ENCODE results near the gene AKT2. TPM values are rescaled to one million over a fixed set of nuclear protein-coding genes. Genes with fewer than 3 reads are reported as not detected.
A peak's percentile ranks its signal among the peaks of the same experiment; 100 is the strongest.

Gene AKT2
- total RNA-seq, 1 experiment from 2014 or later, result 150 TPM

DNA sequence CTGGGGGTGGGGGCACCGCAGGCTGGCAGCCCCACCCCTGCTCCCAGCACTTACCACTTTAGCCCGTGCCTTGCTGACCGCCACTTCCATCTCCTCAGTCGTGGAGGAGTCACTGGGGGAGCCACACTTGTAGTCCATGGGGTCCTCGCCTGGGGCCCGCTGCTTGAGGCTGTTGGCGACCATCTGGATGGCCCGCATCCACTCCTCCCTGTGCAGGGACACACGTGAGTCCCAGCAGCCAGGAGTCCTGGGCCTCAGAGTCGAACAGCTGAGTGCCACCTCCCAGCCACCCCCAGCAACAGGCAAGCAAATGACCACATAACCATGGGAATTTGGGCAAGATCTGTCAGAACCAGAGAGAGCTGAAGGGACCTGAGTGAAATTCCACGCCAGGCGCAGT, 42.7 kb downstream of the AKT2 start:
- Histone ChIP-seq H3K79me1 (ENCODE audit: insufficient read depth, low read depth, low read length, poor library complexity, severe bottlenecking) (no peaks in the 10 kb centered on the region), H3K14ac (ENCODE audit: insufficient read depth, low read length) (no peak overlapping the region), H2BK12ac (ENCODE audit: insufficient read length, low read depth, low read length) (no peak overlapping the region), H2BK15ac (ENCODE audit: low read depth, low read length) (no peak overlapping the region), H3K79me2 (ENCODE audit: insufficient read depth, low read length) (no peaks in the 10 kb centered on the region; the same call in 1 of the 2 replicates), H4K5ac (ENCODE audit: insufficient read length, low read depth, low read length) (no peak overlapping the region), H3K9ac (ENCODE audit: extremely low read depth, insufficient read length, low read length) (no peak overlapping the region), H2AFZ (ENCODE audit: low read length) (no peak overlapping the region), H4K91ac (ENCODE audit: insufficient read length, low read depth, low read length) (no peak overlapping the region), H3K27ac (ENCODE audit: insufficient read length, low read depth, low read length) (no peak overlapping the region), H3K4ac (ENCODE audit: low read depth, low read length) (no peak overlapping the region), H2AK5ac (ENCODE audit: insufficient read length, low read length) (no peak overlapping the region), H3K56ac (ENCODE audit: insufficient read length, low read depth, low read length) (no peak overlapping the region), H3T11ph (ENCODE audit: low read length) (no peak overlapping the region), H3K4me2 (ENCODE audit: insufficient read depth, insufficient read length, low read length) (no peak overlapping the region), H3K23me2 (ENCODE audit: insufficient read length, low read depth, low read length, poor library complexity, severe bottlenecking) (no peaks in the 10 kb centered on the region), H4K8ac (replicated peaks; ENCODE audit: insufficient read length, low read depth, low read length) (no peak overlapping the region), H3K18ac (ENCODE audit: insufficient read length, low read depth, low read length) (no peak overlapping the region), H3K27me3 (ENCODE audit: insufficient read depth, low read length) (no peaks in the 10 kb centered on the region), H3K9me3 (ENCODE audit: control insufficient read depth, low read depth, low read length) (no peaks in the 10 kb centered on the region), H3K4me1 (ENCODE audit: insufficient read depth, low read length) (no peaks in the 10 kb centered on the region; the same call in 1 of the 2 replicates), H4K20me1 (ENCODE audit: control insufficient read depth, insufficient read depth, insufficient read length) (no peaks in the 10 kb centered on the region), H2BK5ac (ENCODE audit: insufficient read length, low read length) (no peak overlapping the region), H2BK120ac (ENCODE audit: low read depth, low read length, poor library complexity, severe bottlenecking) (no peak overlapping the region), H3K23ac (ENCODE audit: insufficient read length, low read depth, low read length) (no peak overlapping the region), H2BK20ac (ENCODE audit: low read depth, low read length, poor library complexity, severe bottlenecking) (no peak overlapping the region)
- Mint-ChIP-seq H3K9me3 (no peaks in the 10 kb centered on the region), H3K4me1 (peaks cover 4 to 8% of the 10 kb centered on the region in 2 experiments; a peak in 2 of 4 replicates), H3K4me3 (no peak overlapping the region), H3K27ac (peak overlapping the region in 2 of 3 experiments; percentile 44 to 83; a peak in 1 of 7 replicates), H3K27me3 (ENCODE audit: low read depth) (no peaks in the 10 kb centered on the region), H3K36me3 (ENCODE audit: insufficient read depth in 1 of 3, low read depth in 3 of 3) (peaks cover 0 to 41% (median 26%) of the 10 kb centered on the region in 3 experiments; a peak in 5 of 7 replicates)
- DNase-seq, result no peak
- TF ChIP-seq, protein P1, sequence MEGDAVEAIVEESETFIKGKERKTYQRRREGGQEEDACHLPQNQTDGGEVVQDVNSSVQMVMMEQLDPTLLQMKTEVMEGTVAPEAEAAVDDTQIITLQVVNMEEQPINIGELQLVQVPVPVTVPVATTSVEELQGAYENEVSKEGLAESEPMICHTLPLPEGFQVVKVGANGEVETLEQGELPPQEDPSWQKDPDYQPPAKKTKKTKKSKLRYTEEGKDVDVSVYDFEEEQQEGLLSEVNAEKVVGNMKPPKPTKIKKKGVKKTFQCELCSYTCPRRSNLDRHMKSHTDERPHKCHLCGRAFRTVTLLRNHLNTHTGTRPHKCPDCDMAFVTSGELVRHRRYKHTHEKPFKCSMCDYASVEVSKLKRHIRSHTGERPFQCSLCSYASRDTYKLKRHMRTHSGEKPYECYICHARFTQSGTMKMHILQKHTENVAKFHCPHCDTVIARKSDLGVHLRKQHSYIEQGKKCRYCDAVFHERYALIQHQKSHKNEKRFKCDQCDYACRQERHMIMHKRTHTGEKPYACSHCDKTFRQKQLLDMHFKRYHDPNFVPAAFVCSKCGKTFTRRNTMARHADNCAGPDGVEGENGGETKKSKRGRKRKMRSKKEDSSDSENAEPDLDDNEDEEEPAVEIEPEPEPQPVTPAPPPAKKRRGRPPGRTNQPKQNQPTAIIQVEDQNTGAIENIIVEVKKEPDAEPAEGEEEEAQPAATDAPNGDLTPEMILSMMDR (conservative IDR thresholded peaks at IDR 0.05), result no peak
- no CpG with 5 or more reads among the region's 12 CpGs for WGBS (ENCODE audit: extremely low coverage, insufficient read length, low lambda C conversion rate)
